GM18499 (cell line): Measurements from ENCODE around the gene CPNE5.

Experiments
- ATAC-seq: cut with Tn5 transposase; IDR thresholded peaks from one replicate; pipeline ENCODE4 v1.9.1; 2021; ENCODE audit warnings: moderate number of reproducible peaks; ENCODE audit not compliant: insufficient read depth, unreplicated experiment

Gene CPNE5

GRCh38 chr6:36752187-36752885 lies 86.9 kb downstream of the CPNE5 start:
- ATAC-seq: no peak

DNA sequence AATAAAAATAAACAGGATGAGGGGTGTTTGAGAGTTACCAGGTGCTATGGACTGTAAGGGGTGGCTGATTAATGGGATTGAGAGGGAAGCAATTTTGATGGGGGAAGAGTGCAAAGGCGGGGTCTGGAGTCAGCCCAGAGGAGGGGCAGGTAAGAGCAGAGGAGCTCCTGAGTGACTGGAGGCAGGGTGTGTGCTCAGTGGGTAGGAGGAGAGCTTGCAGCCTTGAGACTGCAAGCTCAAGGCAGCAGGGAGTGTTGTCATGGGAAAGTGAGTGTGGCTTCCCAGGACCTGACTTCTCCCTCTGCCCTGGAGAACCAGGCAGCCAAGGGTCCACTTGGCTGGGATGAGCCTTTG lies 87.4 kb downstream of the CPNE5 start:
- ATAC-seq: no peak

GRCh38 chr6:36751091-36751490 lies 88.2 kb downstream of the CPNE5 start:
- ATAC-seq: no peak

- no peak for ATAC-seq
Measured at GRCh38 chr6:36749829-36750489, 89.3 kb downstream of the CPNE5 start.

DNA sequence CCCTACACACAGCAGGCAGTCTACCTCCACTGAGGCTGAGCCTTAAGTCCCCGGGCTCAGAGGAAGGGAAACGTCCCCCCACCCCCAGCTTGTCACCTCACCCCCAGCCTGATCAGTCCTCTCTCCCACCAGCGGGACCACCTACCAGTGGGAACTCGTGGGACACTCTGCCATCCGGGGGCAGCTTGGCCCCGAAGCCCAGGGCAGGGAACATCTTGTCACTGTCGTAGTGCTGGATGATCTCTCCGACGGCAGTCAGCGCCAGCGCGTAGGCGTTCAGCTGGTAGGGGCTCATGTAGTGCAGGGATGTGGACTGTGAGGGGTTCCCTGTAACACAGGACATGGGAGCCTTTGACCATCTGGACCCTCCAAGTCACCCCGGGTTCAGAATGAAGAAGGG lies 93.0 kb downstream of the CPNE5 start:
- ATAC-seq: no peak

GRCh38 chr6:36745836-36746235 lies 93.4 kb downstream of the CPNE5 start:
- no peak for ATAC-seq

DNA sequence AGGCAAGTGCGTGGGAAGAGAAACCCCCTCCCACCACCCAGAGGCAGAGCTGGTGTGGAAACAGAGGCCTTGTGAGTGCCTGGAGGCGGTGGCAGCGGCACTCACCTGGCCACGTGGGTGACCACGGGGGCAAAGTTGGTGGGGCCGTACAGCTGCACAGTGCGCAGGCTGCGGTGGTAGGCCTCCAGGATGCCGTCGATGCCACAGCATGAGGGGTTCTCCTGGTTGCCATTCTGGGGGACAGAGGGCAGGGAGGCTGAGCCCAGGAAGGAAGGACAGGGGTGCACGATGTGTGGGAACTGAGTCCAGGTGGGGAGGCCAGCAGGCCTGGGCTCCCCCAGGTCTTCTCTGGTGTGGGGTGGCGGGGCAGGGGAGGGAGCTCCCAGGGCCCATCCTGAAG lies 94.0 kb downstream of the CPNE5 start:
- no peak for ATAC-seq

GRCh38 chr6:36744304-36744673 lies 95.0 kb downstream of the CPNE5 start:
- no peak for ATAC-seq

DNA sequence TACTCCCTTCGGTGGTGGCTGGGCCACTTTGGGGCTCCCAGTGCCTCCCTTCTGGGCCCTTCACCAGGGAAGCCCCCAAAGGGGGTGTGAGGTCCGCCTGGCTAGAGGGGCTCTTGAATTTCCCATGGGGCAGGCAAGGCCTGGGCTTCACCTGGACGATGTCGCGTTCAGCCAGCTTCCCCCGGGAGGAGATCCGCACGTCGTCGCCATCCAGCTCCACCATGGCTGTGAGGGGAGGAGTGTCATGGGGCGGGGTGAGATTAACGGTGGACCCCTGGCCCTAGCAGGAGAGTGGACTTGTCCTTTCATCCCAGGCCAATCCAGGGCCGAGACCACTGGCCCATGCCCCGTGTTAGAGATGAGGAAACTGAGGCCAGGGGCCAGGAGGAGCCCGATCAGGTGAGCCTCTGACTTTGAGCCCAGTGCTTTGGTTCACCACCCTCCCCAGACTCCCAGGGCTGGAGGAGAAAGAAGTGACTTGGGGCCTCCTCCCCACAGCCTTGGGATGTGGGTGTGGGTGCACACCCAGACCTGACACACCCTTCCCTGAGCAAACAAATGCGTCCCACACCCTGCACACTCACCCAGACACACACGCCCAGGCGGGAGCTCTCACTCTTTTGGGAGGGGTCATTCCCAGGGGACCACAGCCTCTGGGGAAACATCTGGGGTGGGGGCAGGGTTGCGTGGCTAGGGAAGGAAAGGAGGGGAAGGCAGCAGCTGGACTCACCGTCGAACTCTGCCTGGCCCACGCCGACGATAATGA lies 95.5 kb downstream of the CPNE5 start:
- ATAC-seq: no peak

DNA sequence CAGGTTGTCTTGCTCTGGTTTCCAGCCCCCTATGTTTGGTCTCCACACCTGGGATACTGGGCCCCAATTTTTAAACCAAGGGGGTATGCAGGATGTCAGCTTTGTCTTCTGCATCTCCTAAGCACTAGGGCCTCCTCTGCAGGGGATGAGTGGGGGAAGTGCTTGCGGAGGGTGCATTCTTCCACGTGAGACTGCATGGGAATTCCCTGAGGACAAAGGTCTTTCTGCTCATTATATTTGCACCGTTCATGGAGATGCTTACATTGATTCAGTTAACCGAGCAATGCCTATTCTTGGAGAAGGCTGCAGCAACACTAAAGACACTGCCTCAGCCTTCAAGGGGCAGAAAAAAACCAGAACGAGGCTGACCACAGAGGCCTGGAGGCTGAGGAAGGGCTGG lies 96.2 kb downstream of the CPNE5 start:
- ATAC-seq: no peak

- ATAC-seq: no peak
Measured at GRCh38 chr6:36742146-36742545, 97.1 kb downstream of the CPNE5 start.

- no peak for ATAC-seq
Measured at GRCh38 chr6:36740818-36741179, 98.4 kb downstream of the CPNE5 start.

DNA sequence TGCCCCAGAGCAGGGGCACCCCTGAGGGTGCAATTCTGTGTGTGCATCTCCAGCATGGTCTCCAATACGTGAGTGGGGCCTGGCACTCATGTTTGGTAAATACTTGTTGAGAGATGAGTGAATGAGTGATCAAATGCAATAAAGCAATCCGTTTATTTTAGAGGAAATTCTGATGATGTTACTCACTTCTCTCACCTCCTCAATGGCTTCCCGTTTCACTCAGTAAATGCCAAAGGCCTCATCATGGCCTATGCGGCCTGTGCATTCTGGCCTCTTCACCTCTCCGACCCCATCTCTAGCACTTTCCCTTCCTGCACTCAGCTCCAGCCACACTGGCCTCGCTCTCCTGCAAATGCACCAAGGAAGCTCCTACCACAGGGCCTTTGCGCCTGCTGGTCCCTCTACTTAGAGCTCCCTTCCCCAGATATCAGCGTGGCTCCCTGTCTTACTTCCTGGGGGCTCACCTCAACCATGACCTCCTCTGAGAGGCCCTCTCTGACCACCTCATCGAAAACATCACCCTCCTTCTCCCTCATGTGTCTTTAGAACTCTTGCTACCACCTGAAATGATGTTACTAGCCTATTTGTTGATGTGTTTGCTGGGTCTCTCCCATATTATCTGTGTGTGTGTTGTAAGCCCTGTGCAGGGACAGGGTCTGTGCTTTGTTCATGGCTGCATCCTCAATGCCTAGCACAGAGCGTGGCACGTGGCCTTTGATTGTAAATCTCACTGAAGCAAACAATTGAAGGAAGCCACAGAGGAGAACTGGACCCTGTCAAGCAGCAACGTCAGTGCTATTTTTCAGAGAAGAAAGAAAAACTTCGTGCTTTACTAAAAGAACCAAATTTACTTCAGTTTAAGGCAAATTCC lies 99.1 kb downstream of the CPNE5 start:
- ATAC-seq: no peak

- no peak for ATAC-seq
Measured at GRCh38 chr6:36738108-36738507, 101.1 kb downstream of the CPNE5 start.

GRCh38 chr6:36737043-36737785 lies 102.0 kb downstream of the CPNE5 start:
- ATAC-seq: no peak

DNA sequence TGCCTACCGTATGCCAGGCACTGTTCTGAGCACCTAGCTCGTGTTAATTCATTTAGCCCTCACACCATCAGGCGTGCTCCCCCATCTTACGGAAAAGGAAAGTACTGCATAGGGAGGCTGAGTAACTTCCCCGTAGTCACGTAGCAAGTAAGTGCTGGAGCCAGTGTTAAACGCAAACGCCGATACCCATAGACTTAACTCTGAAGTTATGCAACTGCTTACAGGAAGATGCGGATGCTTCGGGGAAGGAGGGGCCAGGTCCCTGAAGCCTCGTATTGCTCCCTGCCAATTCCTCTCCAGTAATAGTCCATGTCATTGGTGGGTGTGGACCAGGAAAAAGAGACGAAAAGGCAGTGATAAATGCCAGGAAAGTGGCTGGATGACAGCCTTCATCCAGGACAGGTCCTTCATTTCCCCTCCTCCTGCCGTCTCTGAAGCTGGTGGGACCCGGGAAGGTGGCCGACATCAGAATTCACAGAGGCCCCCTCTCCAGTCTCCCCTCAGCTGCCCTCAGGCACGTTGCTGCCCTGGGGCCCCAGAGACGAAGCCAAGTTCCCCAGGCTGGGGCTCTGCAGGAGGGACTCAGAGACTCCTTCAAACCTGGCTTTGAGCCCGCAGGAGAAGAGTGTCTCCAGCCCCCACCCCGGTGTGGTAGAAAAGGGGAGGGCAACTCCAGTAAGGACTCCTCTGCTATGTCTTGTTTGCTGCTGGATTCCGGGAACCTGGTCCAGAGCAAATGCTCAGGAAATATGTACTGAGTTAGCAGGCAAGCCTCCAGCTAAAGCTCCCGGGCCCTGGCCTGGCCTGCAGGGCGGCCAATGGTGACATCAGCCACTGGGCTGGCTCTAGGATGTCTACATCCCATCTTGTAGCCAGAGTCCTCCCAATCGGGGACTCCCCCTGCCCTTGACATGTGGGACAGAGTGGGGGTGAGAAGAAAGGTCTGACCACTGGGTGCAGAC lies 103.9 kb downstream of the CPNE5 start:
- peak; percentile 65 for ATAC-seq

- no peak for ATAC-seq
Measured at GRCh38 chr6:36734486-36735060, 104.7 kb downstream of the CPNE5 start.

DNA sequence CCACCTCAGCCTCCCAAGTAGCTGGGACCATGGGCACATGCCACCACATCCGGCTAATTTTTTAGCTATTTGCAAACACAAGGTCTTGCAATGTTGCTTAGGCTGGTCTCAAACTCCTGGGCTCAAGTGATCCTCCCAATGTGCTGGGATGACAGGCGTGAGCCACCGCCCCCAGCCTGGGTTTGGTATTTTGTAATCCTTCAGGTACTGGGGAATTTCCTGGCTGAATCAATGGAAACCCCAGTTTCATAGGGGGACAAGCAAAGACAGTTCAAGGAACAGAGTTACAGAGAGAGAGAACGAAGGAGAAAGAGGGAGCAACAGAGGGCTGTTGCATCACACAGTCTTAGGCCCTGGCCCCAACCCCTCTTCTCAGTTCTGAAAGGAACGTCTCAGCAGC lies 105.9 kb downstream of the CPNE5 start:
- no peak for ATAC-seq
